HG03175 (cell line): Measurements from ENCODE around the gene RDH12.
"Not testable (repeated sequence)": the region's sequence is repeated elsewhere in the genome, so short reads cannot be mapped to it uniquely, and the experiment has no call there.

Source experiments
- ATAC-seq: cut with Tn5 transposase; IDR thresholded peaks from one replicate; pipeline ENCODE4 v1.9.1; 2021; ENCODE audit warnings: mild to moderate bottlenecking, moderate library complexity; ENCODE audit not compliant: unreplicated experiment

Gene RDH12

DNA sequence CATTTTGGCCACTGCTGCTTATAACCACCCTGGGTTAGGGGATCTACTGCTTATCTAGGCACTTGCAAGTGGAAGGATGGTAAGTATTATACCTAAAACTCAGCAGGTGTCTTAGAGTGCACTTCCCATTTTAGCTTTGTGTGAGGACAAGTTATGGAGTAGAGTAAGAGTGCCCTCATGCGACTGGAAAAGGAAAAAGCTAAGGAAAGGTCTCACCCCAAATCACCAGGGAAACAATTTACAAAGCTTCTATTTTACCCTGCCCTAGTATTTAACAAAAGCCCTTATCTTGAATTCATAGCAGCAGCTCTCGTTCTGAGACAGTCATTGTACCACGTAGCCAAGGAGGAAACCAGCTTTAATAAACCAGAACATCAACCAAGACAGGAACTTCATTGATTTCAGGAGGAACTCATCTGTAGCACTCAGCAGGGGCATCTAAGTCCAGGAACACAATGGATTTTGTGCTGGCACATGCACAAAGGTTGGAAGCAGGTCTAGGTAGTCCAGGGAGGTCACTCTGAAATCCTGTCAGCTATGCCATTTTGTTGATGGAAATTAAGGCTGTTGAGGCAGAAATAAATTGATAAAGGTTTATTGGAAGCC is 2.9 kb downstream of the RDH12 start:
- no peak for ATAC-seq

DNA sequence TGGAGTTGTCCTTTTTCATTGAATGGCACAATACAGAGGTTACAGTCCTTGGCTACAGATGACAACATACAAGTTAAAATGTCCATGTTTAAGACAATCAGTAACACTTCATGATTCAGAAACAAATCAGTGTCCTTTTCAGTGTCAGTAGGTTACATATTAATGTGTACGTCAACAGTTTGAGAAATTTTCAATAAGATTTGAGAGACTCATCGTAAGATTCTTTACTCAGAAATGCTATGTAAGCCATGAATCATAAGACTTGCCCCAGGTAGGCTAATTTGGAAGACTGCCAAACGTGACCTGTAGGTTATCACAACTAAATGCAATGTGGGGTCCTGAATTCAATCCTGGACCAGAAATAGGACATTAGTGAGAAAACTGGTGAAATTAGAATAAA is 3.5 kb downstream of the RDH12 start:
- no peak for ATAC-seq

DNA sequence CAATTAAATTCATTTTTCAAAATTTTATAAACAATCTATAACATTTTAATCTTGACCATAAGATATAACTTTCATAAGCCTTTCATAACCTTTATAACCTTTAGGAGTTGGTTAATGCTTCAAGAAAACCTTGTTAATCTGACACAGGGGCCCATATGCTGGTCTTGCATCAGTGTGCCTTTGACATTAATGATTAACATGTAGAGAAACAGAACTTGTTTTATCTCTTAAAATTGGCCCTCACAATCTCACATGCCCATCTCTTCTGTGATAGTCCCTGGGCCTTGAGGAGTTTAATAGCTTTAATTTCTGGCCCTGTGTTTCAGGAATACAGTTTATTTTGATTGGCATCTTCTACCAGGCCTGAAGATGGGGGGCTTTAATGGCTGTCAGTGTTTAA is 7.7 kb downstream of the RDH12 start:
- ATAC-seq = not testable (repeated sequence)

DNA sequence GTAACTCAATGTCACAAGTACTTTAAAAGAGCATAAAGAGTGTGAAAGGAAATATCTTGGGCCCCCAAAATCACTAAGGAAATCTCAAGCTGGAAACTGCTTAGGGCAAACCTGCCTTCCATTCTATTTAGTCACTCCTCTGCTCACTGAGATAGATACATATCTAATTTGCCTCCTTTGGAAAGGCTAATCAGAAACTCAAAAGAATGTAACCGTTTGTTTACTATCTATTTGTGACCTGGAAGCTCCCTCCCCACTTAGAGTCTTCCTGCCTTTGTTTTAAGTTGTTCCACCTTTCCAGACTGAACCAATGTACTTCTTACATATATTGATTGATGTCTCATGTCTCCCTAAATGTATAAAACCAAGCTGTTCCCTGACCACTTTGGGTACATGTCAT is 8.1 kb downstream of the RDH12 start:
- not testable (repeated sequence) for ATAC-seq

DNA sequence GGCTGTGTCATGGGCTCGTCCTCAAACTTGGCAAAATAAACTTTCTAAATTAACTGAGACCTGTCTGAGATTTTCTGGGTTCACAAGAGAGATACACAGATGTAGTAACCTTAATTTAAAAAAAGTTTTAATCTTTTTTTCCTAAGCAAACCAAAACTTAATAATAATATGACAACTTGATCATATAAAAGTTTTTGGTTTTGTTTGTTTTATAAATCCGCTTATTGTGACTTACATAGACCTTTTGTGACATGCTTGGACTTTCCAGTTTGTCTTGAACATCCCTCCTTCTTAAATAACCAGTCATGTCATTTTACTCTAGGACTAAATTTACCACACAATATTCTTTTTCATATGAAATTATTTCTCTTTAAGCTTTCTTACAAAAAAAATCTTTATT is 8.5 kb downstream of the RDH12 start:
- no peak for ATAC-seq

DNA sequence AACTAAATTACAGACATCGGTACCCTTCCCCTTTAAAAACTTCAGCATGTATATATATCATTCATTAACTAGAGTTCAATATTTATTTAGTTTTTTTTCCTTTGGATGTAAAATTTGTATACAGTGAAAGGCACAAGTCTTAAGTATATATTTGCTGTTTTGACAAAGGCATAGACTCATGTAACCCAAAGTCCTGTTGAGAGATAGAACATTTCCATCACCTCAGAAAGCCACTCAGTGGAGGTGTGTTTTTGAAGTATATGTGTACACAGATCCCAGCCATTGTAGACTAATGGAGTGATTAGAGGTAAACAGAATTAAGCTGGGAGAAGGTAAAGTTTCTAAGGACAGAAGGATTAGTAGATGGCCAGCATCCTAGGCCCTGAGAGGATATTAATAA is 15.4 kb downstream of the RDH12 start:
- ATAC-seq = no peak

DNA sequence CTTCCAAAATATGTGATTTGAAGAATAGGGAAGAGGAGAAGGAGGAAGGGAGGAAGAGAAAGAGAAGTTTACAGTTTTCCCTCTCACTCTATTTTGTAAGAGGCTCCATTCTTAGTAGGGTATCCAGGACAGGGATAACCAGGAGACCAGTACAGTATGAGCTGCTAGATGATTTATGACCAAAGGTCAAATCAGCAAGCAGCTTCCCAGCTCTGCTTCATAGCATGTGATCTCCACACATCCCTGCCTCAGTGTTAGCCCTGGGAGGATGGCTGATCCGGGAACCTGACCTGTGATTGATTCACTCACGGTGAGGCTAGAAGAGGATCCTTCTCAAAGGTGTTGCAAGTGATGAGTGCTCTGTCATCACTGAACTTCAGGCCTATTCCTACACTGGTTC is 16.6 kb downstream of the RDH12 start:
- ATAC-seq = no peak

DNA sequence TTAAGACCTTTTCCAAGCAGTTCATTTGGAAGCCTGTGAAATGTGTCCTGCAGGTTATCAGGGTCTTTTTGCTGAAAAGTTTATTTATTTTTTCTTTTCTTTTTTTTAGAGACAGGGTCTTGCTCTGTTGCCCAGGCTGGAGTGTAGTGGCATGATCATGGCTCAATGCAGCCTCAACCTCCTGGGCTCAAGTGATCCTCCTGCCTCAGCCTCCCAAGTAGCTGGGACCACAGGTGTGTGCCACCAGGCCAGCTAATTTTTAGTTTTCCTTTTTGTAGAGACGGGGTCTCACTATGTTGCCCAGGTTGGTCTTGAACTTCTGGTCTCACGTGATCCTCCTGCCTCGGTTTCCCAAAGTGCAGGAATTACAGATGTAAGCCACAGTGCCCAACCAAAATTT is 17.7 kb downstream of the RDH12 start:
- not testable (repeated sequence) for ATAC-seq

DNA sequence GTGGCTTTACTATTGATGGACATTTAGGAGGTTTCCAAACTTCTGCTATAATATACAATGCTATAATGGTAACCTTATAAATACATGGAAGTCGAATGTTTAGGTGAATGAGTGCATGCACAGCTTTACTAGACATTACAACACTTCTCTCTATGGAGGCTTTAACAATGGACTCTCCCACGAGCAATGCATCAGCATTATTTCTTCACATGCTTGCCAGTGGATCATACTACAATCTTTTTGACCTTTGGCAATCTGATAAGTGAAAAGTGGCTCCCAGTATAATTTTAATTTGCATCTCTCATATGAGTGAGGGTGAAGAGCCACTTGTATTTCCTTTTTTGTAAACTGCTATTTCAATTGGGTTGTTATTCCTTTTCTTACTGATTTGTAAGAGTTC is 18.2 kb downstream of the RDH12 start:
- no peak for ATAC-seq

DNA sequence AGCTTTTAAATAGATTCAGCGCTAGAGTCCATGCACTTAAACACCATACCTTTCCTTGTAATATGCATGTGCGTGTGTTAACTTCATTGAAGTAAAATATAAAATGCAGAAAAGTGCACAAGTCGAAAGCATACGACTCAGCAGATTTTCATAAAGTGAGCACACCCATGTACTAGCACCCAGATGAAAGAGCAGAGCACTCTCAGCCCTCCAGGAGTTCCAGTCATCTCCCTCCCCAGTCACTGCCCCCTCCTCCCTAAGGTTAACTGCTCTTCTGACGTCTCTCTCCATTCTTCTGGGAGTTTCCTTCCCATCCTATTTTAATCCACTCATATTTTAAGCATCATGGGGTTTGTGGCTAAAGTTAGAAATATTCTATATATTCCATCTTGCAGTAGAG is 20.2 kb downstream of the RDH12 start:
- ATAC-seq = no peak

DNA sequence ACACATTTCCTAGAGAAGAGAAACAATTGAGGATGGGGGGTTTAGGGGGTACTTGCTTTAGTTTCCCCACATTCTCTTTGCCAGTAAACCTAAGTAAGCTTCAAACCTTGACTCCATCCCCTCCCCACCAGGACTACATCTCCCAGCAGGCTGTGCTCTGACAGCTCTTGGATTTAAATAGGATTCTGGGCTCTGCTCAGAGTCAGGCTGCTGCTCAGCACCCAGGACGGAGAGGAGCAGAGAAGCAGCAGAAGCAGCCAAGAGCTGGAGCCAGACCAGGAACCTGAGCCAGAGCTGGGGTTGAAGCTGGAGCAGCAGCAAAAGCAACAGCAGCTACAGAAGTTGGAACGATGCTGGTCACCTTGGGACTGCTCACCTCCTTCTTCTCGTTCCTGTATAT is 20.6 kb downstream of the RDH12 start:
- ATAC-seq = no peak

DNA sequence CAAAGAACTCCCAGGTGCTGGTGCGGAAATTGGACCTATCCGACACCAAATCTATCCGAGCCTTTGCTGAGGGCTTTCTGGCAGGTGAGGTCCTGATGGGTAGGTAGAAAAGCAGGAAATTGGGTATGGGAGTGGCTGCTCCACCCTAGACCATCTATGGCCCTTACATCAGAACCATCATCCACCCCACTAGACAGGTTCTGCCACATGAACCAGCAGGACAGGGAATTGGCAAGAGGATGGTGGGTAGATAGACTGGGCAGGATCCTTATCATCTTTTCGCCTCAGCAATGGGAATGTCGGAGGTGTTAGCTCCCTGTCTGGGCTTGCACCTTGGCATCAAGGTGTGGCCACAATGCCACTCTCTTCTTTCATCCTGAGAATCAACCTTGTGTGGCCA is 23.5 kb downstream of the RDH12 start:
- no peak for ATAC-seq

DNA sequence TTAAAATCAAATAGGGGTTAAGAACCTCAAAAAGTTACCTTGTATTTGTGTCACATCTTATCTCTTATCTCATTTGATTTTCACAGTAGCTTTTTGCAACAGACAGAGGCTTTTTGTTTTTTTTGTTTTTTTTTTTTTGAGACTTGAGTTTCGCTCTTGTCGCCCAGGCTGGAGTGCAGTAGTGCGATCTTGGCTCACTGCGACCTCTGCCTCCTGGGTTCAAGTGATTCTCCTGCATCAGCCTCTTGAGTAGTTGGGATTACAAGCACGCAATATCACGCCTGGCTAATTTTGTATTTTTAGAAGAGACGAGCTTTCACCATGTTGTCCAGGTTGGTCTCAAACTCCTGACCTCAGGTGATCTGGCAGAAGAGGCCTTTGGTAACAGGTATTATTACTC is 25.7 kb downstream of the RDH12 start:
- ATAC-seq = no peak

DNA sequence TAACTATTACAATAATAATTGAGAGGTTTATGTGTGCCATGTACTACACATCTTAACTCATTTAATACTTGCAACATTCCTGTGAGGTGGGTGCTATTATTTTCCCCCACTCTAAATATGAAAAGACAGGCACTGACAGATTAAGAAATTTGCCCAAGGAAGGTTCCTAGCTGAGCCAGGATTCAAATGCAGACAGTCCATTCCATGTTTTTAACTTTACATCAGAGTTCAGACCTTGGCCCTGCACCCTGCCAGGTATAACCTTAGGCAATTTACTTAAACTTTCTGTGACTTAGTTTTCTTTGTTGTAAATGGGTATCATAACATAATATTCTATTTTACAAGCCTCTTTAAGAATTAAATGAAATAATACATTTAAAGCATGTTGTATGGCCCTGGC is 26.6 kb downstream of the RDH12 start:
- no peak for ATAC-seq

DNA sequence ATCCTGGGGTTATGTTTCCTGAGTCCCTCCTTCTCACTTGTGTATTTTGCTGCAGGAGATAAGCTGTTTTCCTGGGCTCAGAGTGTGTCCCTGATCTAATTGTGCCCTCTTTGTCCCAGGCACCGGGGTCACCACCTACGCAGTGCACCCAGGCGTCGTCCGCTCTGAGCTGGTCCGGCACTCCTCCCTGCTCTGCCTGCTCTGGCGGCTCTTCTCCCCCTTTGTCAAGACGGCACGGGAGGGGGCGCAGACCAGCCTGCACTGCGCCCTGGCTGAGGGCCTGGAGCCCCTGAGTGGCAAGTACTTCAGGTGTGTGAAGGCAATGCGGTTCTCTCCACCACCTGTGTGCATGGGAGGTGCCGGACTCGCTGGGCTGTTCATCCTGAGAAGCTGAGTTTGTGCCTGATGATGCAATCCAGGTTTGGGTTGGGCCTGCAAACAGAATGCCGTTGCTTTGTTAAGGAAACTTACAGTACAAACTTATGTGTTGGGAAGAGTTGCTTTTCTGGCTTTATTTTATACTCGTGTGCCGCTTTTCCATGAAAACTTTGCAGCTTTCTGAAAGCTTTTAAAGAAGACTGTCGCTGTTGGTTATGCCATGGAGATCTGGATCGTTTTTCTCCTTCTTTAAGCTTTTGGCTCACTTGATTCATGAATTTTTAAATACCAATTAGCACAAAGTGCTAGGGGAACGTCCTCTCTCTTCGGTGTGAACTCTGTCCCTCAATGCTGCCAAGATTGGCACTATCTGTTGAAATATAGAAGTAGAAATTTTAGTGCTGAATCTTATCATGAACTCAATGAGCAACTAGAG is 27.6 kb downstream of the RDH12 start:
- no peak for ATAC-seq

DNA sequence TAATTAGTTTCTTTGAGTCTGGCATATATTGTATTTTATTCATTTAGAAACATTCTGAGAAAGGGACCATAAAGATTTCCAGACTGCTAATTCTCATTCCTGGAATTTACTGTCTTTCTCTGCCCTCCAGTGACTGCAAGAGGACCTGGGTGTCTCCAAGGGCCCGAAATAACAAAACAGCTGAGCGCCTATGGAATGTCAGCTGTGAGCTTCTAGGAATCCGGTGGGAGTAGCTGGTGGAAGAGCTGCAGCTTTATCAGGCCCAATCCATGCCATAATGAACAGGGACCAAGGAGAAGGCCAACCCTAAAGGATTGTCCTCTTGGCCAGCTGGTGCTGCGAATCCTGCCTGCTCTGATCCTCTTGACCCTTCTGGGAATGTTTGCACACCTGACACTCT is 31.9 kb downstream of the RDH12 start:
- ATAC-seq = no peak

DNA sequence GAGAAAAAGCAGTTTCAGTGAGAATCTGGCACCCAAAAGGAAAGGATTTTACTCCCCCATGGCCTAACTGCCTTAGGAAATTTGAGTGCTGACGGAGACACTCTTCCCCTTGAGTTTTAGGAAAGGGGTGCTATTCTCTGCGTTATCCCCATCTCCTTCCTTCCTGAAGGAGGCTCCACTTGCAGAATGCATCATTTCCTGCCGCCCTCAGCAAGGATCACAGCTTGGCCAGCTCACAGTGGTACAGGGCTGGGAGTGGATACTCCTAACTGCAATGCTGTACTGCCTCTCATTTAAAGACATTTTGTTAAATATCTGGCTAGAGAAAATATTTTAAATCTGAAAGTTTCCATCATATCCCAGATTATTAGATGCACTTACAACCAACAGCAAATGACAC is 33.0 kb downstream of the RDH12 start:
- no peak for ATAC-seq

DNA sequence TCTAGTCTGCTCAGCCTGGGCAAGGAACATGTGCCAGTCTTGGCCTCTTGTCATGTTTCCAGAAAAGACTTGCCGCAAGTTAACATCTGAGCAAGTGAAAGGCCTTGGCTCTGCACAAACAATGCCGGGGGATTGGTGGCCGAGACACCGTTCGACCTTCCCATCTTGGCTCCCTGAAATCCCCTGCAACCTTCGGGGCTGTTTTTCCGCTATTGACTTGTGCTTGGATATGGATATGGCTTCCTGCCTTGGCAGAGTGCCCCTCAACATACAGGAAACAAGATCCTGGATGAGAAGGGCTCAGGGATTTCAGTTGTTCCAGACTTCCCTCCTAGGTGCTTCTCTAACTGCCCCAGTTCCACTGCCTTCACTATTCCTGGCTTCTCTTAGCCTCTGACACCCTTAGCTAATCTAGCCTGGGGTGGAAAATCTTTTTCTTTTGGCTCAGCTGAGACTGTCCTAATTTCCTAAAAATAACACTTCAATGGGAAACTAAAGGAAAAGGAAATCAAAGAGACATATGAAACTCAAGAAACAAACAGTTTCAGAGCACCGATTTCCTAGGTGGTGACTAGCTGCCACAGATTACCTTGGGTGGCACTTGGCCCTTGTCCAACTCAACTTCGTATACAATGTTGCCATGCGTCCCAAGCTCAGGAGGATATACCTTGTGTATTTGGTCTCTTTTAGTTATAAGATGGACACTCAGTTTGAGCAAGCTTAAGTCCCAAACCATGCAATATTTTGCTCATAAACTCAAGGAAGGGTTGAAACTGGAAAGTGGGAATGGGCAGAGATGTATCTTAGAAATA is 33.9 kb downstream of the RDH12 start:
- ATAC-seq = no peak

DNA sequence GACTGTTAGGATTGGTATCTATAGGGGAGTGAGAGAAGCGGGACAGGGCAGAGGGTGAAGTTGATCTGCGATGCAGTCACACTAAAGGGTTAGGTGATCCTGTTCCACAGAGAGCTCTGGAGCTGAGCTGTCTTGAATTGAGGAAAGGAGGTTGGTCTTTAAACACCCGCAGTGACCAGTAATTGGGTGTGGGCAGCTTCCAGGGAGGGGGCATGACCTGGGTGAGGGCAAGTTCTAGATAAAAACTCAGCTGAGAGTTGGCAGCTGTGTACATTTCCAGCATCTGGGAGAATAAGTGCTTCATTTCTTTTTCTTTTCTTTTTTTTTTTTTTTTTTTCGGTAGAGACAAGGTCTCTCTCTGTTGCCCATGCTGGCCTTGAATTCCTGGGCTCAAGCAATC is 35.1 kb downstream of the RDH12 start:
- no peak for ATAC-seq

DNA sequence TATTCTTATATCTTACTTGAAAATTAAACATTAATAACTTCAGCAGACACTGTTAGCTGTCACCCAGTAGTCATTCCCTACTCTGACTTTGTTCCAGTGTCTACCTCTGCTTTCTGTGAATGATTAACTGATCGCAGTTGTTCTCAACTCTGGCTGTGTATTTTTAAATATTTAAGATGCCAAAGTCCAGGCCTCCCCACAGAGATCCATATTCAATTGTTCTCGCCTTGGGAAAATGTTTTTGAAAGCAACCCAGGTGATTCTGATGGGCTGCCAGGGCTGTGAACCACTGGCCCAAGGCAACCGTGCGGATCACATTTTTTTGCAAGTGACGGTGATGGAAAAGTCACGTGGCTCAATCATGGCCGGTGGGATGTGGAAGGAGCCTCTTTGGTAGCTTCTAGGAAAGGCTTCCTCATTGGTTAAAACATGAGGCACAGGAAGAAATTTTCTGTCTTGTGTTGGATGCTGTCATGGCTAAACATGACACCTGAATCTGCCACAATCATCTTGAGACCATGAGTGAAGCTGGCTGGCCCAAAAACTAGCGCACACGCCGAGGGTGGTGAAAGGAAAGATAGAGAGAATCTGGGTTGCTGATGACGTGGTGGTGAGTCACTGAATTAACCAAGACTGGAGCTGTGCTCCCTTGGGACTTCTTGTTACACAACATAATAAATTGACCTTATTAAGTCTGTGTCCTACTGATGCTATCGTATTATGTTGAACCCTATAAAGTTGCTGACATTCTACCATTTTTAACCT is 37.2 kb downstream of the RDH12 start:
- ATAC-seq = no peak

DNA sequence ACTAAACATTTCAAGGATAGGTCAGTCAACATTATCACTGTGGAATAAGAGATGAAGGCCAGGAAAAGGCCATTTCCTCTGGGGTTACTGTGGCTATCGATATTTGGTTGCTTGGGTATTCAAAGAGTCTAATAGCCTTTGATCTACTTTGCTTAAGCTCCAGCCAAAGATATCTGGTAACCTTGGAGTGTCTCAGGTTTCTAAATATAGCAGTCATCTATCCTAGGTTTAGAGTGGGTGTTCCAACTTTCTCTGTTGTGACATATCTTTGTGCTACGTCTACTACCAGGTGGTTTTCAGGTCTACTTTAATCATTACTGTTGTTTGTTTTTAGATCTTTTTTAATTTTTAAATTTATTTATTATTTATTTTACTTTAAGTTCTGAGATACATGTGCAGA is 42.4 kb downstream of the RDH12 start:
- ATAC-seq = no peak
